HG03175 (cell line): ENCODE data around the gene SHCBP1.
"Not testable (repeated sequence)": the region's sequence is repeated elsewhere in the genome, so short reads cannot be mapped to it uniquely, and the experiment has no call there.

Experiments used
- ATAC-seq: cut with Tn5 transposase; IDR thresholded peaks from one replicate; pipeline ENCODE4 v1.9.1; 2021; ENCODE audit warnings: mild to moderate bottlenecking, moderate library complexity; ENCODE audit not compliant: unreplicated experiment

Gene SHCBP1

DNA sequence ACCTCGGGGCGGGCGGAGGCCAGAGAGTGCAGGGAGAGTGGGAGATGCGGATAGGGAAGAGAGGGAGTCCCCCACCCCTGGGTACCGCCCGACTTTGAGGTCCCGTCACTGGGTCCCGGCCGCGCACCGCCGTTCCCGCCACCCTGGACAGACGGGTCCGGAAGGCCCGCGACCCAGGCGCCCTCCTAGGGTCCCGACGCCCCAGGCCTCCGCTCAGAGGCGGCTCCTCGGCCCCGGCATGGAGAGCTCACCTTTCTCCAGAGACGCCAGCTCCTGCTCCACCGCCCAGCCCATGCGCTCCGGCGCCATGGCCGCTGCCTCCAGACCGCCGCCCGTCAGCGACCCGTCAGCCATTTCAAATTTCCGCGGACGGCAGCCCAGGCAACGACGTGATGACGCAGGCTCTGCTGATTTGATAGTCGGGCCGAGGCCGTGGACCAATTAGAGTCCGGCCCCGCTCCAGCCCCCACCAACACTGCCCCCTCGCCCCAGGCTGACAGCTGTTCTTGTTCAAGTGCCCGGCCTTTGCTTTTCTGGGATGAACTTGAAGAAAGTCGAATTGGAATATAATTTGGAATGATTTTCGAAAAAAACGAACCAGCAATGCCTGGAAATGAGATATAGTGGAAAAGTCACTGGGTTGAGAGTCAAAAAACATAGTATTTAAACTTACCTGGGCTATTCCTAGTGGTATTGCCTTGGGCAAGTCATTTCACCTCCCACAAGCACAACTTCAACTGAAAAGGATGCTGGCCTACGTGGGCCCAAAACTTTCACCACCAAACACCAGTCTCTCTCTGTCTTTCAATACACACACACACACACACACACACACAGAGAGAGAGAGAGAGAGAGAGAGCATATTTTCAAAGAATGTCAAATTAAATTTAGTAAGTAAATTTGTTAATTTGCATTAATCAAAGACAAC is at the start of gene SHCBP1:
Gene SHCBP1, minus strand, starts transcription at position 374 of the 928 bp plus-strand sequence. Its CDS starts 20 bp downstream, at position 354.
- peak; percentile 86 for ATAC-seq

- ATAC-seq, result no peak
These were observed 40.9 kb upstream of the SHCBP1 start for GRCh38 chr16:46662123-46662522.

DNA sequence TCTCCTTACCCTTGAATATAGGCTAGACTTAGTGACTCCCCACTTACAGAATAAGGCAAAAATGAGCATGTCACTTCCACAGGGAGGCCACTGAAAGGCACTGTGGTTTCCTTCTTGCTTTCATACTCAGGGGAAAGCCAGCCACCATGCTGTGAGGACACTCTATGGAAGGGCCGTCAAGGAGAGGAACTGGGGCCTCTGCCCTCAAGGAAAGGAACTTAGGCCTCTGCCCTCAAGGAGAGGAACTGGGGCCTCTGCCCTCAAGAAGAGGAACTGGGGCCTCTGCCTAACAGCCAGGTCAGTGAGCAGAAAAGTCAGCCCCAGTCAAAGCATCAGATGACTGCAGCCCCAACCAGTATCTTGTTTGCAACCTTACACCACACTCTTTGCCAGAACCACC is 37.7 kb upstream of the SHCBP1 start:
- peak; percentile 91 for ATAC-seq

DNA sequence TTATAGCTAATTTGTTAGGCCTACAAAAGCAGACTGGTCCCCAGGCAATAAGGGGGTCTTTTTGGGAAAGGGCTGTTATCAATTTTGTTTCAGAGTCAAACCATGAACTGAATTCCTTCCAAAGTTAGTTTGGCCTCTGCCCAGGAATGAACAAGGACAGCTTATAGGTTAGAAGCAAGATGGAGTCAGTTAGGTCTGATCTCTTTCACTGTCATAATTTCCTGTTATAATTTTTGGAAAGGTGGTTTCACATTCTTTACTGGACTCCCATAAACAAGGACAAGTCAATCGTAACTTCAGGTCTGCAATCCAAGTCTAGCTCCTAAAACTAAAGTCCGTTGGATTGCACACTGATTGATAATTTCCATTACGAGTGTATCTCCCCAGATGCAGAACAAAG is 30.1 kb upstream of the SHCBP1 start:
- ATAC-seq, result no peak

GRCh38 chr16:46650254-46650623 is 29.1 kb upstream of the SHCBP1 start:
- no peak for ATAC-seq

GRCh38 chr16:46649588-46650253 is 28.5 kb upstream of the SHCBP1 start:
- ATAC-seq, result no peak

DNA sequence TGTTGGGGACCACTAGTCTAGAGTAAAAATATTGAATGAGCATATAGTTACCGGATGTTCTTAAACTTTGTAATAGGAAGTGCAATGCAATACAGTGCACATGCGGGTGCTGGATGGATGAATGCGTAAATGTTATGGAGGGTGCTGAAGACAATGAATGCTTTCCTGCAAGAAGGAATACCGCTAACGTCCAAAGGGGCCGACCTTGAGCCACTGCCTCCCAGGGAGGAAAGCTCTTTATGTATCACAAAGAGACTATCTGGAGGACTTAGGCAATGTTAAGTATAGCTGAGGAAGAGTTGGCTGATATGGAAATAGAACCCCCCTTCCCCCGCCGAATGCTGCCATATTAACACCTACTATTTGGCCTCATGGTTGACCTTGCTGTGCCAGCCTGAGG is 27.5 kb upstream of the SHCBP1 start:
- ATAC-seq, result no peak

DNA sequence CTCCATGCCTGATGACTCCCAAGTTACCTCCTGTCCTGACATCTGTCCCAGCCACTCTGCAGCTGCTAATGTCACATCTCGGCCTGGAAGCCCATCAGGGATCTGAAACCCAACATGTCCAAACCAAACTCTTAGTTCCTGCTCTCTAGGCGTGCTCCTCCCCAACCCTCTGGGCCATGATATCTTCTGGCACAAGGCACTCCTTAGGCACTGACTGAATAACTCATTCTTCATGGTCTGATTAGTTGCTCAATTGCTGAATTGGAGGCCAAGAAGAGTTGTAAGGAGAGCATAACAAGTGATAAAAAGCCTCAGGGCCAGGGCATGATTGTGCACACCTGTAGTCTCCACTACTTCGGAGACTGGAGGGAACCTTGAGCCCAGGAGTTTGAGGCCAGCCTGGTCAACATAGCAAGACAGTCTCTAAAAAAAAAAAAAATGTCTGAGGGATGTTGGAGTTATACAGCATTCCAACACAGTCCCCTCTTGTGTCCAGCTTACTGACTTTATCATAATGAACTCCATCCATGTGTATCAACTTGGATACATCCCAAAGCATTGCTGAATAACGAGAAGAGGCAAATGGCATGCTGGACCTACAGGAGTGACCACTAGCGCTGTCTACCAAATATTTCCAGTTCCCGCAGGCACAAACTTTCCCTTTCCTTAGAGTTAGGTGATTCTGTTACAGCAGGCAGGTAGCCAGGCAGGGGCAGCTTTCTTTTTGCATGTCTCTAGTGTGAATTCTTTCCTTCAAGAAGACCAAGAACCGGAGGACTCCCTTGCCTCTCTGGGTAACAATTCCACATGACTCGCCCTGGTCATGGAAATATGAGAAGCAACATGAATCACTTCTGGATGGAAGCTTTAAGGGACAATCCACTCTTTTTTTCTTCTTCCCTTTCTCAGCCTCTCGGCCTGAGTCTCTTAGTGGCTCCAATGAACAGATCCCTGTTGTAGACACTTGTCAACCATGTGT is 18.1 kb upstream of the SHCBP1 start:
- no peak for ATAC-seq

- ATAC-seq, result no peak
These were observed 11.9 kb upstream of the SHCBP1 start for GRCh38 chr16:46632778-46633733.

DNA sequence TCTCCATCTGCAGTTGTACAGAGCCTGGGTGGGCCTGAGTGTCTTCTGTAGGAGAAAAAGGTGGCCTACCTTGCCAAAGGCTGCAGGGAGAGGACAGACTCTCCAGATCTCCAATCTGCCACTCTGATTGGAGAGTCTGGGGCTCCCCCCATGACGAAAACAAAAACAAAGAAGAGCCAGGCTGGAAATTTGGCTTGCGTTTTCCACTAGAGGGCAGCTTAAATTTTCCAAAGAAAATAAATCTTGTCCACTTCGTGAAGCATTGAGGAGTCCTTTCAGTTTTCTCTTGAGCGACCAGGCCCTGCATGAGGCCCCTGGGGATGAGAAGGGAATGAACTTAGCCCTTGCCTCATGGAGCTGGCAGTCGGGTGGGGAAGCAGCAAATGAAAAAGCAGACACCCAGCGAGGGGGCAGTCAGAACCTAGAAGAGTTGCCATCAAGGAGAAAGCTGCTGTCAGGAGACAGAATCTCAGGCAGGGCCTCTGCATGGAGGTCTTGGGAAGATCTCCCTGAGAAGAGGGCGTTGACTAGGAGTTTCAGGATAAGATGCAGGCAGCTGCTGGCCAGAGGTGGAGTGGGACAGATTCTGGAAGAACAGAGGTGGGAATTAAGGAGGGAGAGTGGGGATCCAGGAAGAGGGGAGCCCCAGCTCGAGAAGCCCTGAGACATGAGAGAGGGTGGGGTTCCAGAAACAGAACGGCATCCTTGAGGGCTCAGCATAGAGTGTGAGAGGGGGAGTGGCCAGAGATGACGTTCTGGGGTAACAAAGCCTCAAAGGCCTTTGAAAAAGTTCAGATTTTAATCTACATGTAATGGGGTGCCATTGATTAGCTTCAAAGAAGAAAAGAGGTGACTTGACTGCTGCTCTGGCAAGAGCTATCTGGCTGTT is 8.4 kb upstream of the SHCBP1 start:
- no peak for ATAC-seq

DNA sequence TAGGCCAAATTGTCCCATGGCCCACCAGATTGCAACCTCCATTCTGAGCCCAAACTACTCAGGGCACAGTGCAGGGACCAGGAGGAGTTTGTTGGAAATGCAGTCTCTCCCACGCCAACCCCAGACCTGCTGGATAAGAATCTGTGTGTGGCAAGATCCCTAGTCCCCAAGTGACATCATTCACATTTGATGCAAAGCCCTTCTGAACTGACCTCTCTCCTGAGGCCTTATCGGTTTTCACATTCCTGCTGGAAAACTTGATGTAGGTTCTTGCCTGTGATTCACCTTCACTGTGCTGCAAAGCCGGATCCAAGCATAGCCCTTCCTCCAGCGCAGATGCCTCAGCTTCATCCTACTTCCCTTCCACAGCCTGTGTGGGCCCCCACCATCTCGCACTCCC is 6.6 kb upstream of the SHCBP1 start:
- no peak for ATAC-seq

- not testable (repeated sequence) for ATAC-seq
These were observed 5.5 kb upstream of the SHCBP1 start for GRCh38 chr16:46626681-46627080.

DNA sequence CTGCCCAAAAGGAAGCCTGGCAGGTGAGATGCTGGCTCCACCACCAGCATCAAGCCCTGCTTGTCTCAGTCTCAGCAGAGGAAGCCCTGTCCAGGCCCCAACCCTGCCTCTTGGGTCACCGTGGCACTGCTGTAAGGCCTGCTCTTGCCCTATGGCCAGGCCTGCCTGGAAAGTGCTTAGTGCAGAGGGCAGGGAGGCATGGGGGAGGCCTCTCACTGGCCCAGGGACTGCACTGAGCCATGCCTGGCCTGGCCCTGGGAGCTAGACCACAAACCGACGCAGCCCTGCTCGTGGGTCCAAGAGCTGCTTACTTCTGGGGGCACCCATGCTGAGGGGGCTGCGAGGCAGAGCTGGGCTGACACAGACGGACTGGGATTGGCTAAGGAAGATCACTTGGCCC is 3.7 kb upstream of the SHCBP1 start:
- not testable (repeated sequence) for ATAC-seq

DNA sequence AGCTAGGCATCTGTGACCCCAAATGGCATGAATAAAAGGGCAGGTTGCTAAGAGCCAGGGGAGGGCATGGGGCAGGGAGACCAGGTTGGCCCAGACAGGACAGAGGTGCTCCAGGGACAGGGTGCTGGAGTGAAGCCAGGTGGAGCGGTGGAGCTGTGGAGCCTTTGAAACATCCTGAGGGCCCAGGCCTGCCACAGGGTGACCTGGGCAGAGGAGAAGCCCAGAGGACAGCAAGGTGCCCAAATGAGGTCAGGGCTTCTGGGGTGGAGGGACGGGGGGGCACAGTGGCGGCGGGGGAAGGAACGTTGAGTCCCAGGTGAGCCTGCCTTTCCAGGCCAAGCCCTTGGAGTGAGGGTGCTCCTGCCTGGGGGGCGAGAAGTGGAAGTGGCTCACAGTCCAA is 2.5 kb upstream of the SHCBP1 start:
- ATAC-seq, result not testable (repeated sequence)

DNA sequence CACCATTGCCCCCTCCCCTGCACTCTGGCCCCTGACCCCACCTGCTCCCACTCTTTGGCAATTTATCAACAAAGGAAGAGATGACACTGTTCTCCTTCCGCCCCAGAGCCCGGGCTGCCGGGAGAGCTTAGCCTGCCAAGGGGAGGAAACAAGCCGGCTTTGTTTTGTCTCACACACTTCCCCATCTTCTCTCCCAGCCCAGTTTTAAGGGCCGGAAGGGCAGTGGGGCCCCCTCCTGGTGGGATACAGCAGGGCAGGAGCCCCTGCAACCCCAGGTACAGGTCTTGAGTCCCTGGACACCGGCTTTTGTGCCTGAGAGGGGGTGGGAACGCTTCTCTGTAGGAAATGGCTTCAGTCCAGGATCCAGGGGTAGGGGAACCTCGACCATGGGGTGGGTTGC is 2.1 kb upstream of the SHCBP1 start:
- not testable (repeated sequence) for ATAC-seq

GRCh38 chr16:46621934-46622676 is 926 bp upstream of the SHCBP1 start:
- ATAC-seq, result no peak

GRCh38 chr16:46620266-46621005 is 743 bp downstream of the SHCBP1 start:
- peak; percentile 22 for ATAC-seq
